Parathyroid adenoma (tissue), 2 donors: ENCODE measurements around the gene EIF2S3B.

ENCODE experiments used
- H2AFZ ChIP-seq: fragments of 300-600 bp; sonication (generic); one replicate; pipeline ENCODE4 v1.7.0; 2017; ENCODE audit warnings: antibody characterized with exemption, mild to moderate bottlenecking
- H3K27ac ChIP-seq: fragments of 300-600 bp; sonication (generic); one replicate; pipeline ENCODE4 v1.7.0; 2017
- H3K27me3 ChIP-seq: fragments of 300-600 bp; sonication (generic); one replicate; pipeline ENCODE4 v1.7.0; 2017; ENCODE audit warnings: low read length; ENCODE audit not compliant: control insufficient read depth, insufficient read depth
- H3K36me3 ChIP-seq: fragments of 300-600 bp; sonication (generic); one replicate; pipeline ENCODE4 v1.7.0; 2017; ENCODE audit warnings: low read length; ENCODE audit not compliant: control insufficient read depth, insufficient read depth
- H3K4me1 ChIP-seq: fragments of 300-600 bp; sonication (generic); one replicate; pipeline ENCODE4 v1.7.0; 2017; ENCODE audit warnings: control low read depth
- H3K4me2 ChIP-seq: fragments of 300-600 bp; sonication (generic); one replicate; pipeline ENCODE4 v1.7.0; 2017; ENCODE audit warnings: low read length
- H3K4me3 ChIP-seq: fragments of 300-600 bp; sonication (generic); one replicate; pipeline ENCODE4 v1.7.0; 2017; ENCODE audit warnings: low read depth, low read length
- H3K79me2 ChIP-seq: fragments of 300-600 bp; sonication (generic); one replicate; pipeline ENCODE4 v1.7.0; 2017; ENCODE audit warnings: control low read depth
- H3K9ac ChIP-seq: fragments of 300-600 bp; sonication (generic); one replicate; pipeline ENCODE4 v1.7.0; 2017; ENCODE audit warnings: mild to moderate bottlenecking
- H3K9me3 ChIP-seq: fragments of 300-600 bp; sonication (generic); one replicate; pipeline ENCODE4 v1.7.0; 2017; ENCODE audit warnings: low read length; ENCODE audit not compliant: control insufficient read depth
- CTCF ChIP-seq: fragments of 300-600 bp; sonication (generic); IDR thresholded peaks from one replicate; pipeline ENCODE4 v1.7.0; 2017; ENCODE audit warnings: antibody characterized with exemption, mild to moderate bottlenecking
- donor health status: primary hyperparathyroidism.

EIF2S3B gene

GRCh38 chr12:10557766-10558165 lies 52.1 kb downstream of the EIF2S3B start:
- Histone ChIP-seq H3K9me3 (no peaks in the 10 kb centered on the region), H3K27ac (no peak overlapping the region), H3K4me2 (no peak overlapping the region), H3K4me3 (no peak overlapping the region), H3K9ac (no peak overlapping the region), H3K36me3 (no peaks in the 10 kb centered on the region), H3K4me1 (no peaks in the 10 kb centered on the region), H3K79me2 (no peaks in the 10 kb centered on the region), H2AFZ (no peak overlapping the region), H3K27me3 (no peaks in the 10 kb centered on the region)
- TF ChIP-seq CTCF: no peak
